SJSA1 (cell line): Measurements from ENCODE around the gene TMEM178B. TPM values are rescaled to one million over a fixed set of nuclear protein-coding genes. Genes with fewer than 3 reads are reported as not detected.
"Not testable (repeated sequence)": the region's sequence is repeated elsewhere in the genome, so short reads cannot be mapped to it uniquely, and the experiment has no call there.

Source experiments
- DNase-seq, 2 experiments: peaks; one replicate each; pipeline ENCODE4 v3.0.0-alpha.2; 2015 to 2020; ENCODE audit warnings: low spot score in 2 of 2, low read depth in 1 of 2
- H3K27ac ChIP-seq: fragments of 250-450 bp; sonication (Bioruptor Pico); 2 replicates; pipeline ENCODE4 v1.5.1; 2020; ENCODE audit warnings: mild to moderate bottlenecking, moderate library complexity
- H3K27me3 ChIP-seq: fragments of 250-450 bp; sonication (Bioruptor Pico); replicated peaks from 2 replicates; pipeline ENCODE4 v1.5.1; 2020; ENCODE audit warnings: mild to moderate bottlenecking, moderate library complexity
- H3K36me3 ChIP-seq: fragments of 250-450 bp; sonication (Bioruptor Pico); 2 replicates; pipeline ENCODE4 v1.5.1; 2020; ENCODE audit warnings: mild to moderate bottlenecking
- H3K4me1 ChIP-seq: fragments of 250-450 bp; sonication (Bioruptor Pico); replicated peaks from 2 replicates; pipeline ENCODE4 v1.6.1; 2021; ENCODE audit warnings: mild to moderate bottlenecking
- H3K4me3 ChIP-seq: fragments of 250-450 bp; sonication (Bioruptor Pico); 2 replicates; pipeline ENCODE4 v1.5.1; 2020; ENCODE audit warnings: mild to moderate bottlenecking
- H3K9me3 ChIP-seq: fragments of 250-450 bp; sonication (Bioruptor Pico); replicated peaks from 2 replicates; pipeline ENCODE4 v1.5.1; 2020; ENCODE audit warnings: mild to moderate bottlenecking
- total RNA-seq: library from RNA; depleted of rRNA; stranded (reverse); fragments of >200 nt; shearing (Covaris generic); gene quantifications from 2 replicates; pipeline ENCODE4 v1.2.3, GENCODE V29; 2014

The TMEM178B gene
- total RNA-seq, 1 experiment from 2014 or later, result under 0.01 TPM

DNA sequence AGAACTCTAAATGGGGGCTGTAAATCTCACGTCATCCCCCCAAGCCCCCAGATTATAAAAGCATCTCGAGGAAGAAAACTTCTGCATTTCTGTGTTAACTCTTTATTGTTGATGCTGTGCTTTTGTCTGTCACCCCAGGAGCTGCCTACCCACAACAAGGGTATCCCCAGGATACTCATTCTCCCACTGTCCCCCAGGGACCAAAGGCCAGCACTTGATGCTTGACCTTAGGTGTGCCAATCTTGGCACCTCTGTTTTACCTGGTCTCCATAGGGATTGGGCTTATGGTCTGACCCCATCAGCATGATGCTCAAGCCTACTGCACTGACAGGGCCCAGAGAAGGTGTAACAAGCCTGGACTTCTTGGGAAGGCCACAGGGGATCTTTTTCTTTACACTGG lies 251.4 kb downstream of the TMEM178B start:
- Histone ChIP-seq H3K4me3 (no peak overlapping the region), H3K4me1 (no peaks in the 10 kb centered on the region), H3K27ac (no peak overlapping the region), H3K36me3 (no peaks in the 10 kb centered on the region), H3K9me3 (no peaks in the 10 kb centered on the region; the same call in 1 of the 2 replicates), H3K27me3 (no peaks in the 10 kb centered on the region)
- DNase-seq, result no peak

DNA sequence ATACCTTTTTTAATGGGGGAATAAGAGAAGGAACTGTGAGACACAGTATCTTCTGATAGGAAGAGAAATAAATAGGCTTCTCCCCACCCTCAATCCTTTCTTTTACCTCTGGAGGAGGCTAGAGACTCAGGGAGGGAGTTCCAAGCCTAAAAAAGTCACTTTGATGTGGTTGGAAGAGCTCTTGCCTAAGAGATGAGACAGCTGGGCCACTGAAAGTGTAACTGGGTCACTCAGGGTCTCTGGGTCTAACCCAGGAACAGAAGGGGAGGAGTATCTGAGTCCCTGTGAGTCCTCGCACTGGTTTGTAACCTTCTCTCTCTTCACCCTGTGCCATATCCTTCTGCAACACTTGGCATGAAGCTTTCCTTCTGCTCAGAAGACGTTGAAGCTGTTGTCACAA lies 254.4 kb downstream of the TMEM178B start:
- Histone ChIP-seq H3K27ac (no peak overlapping the region), H3K4me1 (no peaks in the 10 kb centered on the region), H3K27me3 (no peaks in the 10 kb centered on the region), H3K9me3 (no peaks in the 10 kb centered on the region), H3K36me3 (no peaks in the 10 kb centered on the region), H3K4me3 (no peak overlapping the region)
- no peak for DNase-seq

DNA sequence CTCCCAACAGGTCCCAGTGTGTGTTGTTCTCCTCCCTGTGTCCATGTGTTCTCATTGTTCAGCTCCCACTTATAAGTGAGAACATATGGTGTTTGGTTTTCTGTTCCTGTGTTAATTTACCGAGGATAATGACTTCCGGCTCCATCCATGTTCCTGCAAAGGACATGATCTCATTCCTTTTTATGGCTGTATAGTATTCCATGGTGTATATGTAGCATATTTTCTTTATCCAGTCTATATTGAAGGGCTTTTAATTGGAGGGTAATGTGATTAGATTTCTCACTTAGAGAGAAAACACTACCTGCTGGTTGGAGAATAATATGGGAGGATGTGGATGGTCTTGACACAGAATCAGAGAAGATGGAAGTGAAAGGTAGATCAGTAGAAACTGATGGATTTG lies 256.4 kb downstream of the TMEM178B start:
- H3K27ac ChIP-seq, H3K27me3 ChIP-seq, H3K4me3 ChIP-seq, H3K36me3 ChIP-seq, H3K4me1 ChIP-seq, H3K9me3 ChIP-seq, DNase-seq: not testable (repeated sequence)

DNA sequence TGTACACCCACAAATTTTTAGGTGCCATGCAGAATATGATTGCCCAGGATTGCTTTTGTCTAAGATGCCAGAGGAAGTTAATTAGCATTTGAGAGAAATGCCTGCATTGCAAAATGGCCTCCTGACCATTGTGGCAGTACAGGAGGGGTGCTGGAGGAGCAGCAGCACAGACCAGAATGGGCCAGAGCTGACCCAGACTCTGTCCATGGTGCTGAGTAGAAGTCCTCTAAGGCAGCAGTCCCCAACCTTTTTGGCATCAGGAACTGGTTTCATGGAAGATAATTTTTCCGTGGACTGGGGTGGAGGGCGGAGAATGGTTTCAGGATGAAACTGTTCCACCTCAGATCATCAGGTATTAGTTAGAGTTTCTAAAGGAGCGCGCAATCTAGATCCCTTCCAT lies 259.6 kb downstream of the TMEM178B start:
- H3K36me3 ChIP-seq, result no peaks in the 10 kb centered on the region
- H3K4me3 ChIP-seq, result no peak overlapping the region
- H3K4me1 ChIP-seq, result no peaks in the 10 kb centered on the region
- DNase-seq, result no peak
- H3K27ac ChIP-seq, result no peak overlapping the region
- H3K27me3 ChIP-seq, result no peaks in the 10 kb centered on the region
- no peaks in the 10 kb centered on the region for H3K9me3 ChIP-seq

DNA sequence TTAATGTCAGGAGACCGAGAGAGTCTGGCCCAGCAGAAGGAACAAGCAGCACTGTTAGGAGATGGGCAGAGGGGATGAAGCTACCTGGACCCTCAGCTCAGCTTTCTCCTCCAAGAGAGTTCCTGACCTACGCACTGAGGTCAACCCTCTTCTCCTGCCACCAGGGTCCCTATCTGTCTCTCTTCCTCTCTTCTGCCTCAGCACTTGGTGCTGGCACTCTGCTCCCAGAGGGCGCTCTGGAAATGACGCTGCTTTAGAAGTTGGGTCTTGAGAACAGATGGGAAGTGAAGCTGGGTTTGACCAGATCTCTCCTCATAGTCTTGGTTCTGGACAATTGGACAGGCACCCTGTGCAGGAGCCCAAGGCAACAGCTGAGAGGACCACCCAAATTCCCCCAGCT lies 261.3 kb downstream of the TMEM178B start:
- H3K27ac ChIP-seq, result no peak overlapping the region
- H3K4me3 ChIP-seq, result no peak overlapping the region
- no peaks in the 10 kb centered on the region for H3K36me3 ChIP-seq
- DNase-seq, result no peak
- H3K27me3 ChIP-seq, result no peaks in the 10 kb centered on the region
- no peaks in the 10 kb centered on the region for H3K9me3 ChIP-seq
- H3K4me1 ChIP-seq, result no peaks in the 10 kb centered on the region

DNA sequence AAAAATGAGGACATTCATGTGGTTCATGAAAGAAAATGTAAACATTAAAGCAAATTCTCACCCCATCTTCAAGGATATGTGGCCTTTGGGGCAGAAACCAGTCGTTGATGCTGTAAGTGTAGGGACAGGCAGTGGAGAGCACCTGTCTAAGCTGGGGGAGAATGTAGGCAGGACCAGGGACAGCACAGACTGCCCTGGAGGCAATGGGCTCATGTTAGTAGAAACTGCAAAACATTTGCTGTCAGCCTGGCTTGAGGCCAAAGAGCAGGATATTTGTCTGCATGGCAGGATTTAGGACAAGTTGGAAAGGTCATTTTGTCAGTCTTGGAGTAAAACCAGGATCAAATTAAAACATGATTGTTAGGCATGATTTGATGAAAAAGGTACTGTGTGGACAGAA lies 265.7 kb downstream of the TMEM178B start:
- no peak overlapping the region for H3K4me3 ChIP-seq
- H3K9me3 ChIP-seq, result no peaks in the 10 kb centered on the region
- no peaks in the 10 kb centered on the region for H3K36me3 ChIP-seq
- DNase-seq, result no peak
- no peaks in the 10 kb centered on the region for H3K27me3 ChIP-seq
- H3K27ac ChIP-seq, result no peak overlapping the region
- no peaks in the 10 kb centered on the region for H3K4me1 ChIP-seq

DNA sequence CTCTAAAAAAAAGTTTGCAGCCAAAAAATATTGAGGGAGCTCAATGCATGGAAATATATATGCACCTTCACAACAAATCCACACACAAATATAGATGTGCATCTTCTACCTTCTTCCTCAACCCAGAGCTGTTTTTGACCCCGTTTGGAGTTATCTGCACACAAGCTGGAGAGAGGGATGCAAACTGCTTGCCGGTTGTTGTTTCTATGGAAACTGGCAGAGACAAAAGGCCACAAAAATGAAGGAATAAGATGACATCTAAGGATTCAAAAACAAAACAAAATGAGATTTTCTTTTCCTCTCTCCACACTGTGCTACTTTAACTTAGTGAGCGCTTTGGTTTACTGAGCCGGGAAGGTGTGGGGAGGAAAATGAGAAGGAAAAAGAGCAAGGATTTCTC lies 267.1 kb downstream of the TMEM178B start:
- Histone ChIP-seq H3K36me3 (no peaks in the 10 kb centered on the region), H3K9me3 (no peaks in the 10 kb centered on the region), H3K4me3 (no peak overlapping the region), H3K27me3 (no peaks in the 10 kb centered on the region), H3K27ac (no peak overlapping the region), H3K4me1 (no peaks in the 10 kb centered on the region)
- no peak for DNase-seq

DNA sequence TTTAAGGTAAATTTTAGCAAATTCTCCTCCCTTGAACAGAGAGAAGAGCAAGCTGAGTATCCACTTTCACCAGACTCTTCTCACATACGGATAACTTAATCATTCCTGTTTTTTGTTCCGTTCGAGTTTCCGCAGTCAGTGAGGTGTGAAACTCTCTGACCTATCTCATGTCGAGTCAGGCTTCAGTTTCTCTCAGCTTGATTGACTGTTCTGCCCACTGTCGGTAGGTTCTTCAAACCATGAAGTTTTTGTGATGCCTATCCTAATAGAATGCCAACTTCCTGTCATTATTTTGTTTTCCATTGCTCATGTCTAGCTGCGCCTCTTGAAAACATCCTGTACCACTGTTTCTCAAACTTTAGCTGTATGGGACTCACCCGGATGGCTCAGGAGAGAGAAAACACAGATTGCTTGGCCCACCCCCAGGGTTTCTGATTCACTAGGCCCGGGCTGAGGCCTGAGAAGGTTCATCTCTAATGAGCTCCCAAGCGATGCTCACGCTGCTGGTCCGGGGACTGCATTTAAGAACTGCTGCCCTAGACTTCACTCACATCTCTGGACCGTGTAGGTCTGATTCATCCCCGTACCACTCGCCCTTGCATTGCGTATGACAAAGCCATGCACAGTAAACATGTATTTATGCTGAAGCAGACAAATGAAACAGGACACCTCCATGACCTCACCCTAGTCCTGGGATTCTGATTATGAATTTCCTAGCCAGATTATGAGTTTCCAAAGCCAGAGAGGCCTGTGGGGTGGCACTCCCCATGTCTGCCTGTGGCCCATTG lies 269.0 kb downstream of the TMEM178B start:
- Histone ChIP-seq H3K4me3 (no peak overlapping the region), H3K9me3 (no peaks in the 10 kb centered on the region), H3K27ac (no peak overlapping the region), H3K27me3 (peaks cover 3% of the 10 kb centered on the region; the same call in 1 of the 2 replicates), H3K4me1 (no peaks in the 10 kb centered on the region), H3K36me3 (no peaks in the 10 kb centered on the region)
- DNase-seq, result no peak

DNA sequence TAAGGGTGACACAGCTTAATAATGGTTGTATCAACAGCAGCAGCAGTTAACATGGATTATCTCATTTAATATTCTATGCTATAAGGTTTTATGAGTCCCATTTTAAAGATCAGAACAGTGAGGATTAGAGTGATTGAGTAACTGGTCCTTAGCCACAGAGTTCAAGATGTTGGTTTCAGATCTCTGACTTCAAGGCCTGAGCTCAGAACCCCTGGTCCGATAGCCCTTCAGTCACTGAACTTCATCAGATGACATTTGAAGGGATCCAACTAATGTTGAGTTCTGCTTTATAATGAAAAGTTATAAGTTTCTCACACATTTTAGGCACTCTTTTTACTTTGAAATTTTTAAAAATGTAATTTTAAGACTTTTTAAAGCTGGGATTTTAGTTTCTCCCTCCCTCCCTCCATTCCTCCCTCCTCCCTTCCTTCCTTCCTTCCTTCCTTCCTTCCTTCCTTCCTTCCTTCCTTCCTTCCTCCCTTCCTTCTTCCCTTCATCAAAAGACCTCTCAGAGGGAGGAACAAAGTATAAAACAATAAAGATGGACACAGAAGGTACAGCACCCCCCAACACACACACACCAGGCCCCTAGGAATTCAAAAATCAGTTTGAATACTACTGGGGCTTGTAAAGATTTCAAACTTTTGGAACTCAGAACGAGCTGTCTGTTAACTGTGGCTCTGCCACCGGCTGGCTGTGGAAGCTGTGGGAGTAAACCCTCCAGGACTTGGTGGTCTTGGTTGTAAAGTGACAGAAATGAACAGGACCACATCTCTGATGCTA lies 270.5 kb downstream of the TMEM178B start:
- no peaks in the 10 kb centered on the region for H3K36me3 ChIP-seq
- no peak overlapping the region for H3K4me3 ChIP-seq
- H3K9me3 ChIP-seq, result no peaks in the 10 kb centered on the region
- no peaks in the 10 kb centered on the region for H3K4me1 ChIP-seq
- H3K27me3 ChIP-seq, result peaks cover 16% of the 10 kb centered on the region
- no peak overlapping the region for H3K27ac ChIP-seq
- no peak for DNase-seq

DNA sequence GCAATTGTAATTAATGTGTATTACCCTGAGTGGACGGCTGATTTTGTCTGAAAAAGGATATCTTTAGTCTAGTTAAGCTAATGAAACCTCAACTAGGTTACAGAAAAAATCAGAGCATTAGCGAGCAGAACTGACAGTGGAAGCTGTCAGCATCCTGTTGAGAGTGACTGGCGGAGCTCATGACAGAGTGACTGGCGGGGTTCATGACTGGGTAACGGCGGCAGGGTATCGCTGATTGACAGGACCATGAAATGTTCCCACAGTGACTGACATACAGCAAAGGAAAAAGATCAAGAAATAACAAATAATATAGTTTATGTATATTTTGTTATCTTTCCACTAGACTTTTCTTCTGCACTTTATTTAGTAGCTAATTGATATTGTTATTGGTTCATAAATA lies 274.9 kb downstream of the TMEM178B start:
- Histone ChIP-seq H3K4me1 (no peaks in the 10 kb centered on the region), H3K27me3 (peaks cover 16% of the 10 kb centered on the region)
- no peak for DNase-seq

DNA sequence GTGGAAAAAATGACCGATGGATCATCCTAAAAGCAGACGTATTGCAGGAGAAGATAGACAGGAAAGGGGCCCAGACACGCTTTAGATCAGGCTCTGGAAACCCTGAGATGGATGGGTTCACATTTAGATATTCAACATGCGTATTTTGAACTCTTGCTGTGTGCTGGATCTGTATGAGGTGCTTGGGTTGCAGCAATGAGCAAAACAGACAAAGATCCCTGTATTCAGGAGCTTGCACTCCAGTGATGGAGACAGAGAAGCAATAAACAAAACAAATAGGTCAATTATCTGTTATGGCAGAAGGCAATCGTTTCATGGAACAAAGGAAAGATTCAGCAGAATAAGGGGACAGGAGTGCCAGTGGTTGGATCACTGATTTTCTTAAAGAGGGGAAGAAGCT lies 275.5 kb downstream of the TMEM178B start:
- Histone ChIP-seq H3K4me3 (no peak overlapping the region), H3K27ac (no peak overlapping the region), H3K9me3 (no peaks in the 10 kb centered on the region), H3K27me3 (peaks cover 16% of the 10 kb centered on the region), H3K36me3 (no peaks in the 10 kb centered on the region), H3K4me1 (no peaks in the 10 kb centered on the region)
- no peak for DNase-seq

More for the DNA sequence above, 274.9 kb downstream of the TMEM178B start:
- Histone ChIP-seq H3K4me3 (no peak overlapping the region), H3K36me3 (no peaks in the 10 kb centered on the region), H3K27ac (no peak overlapping the region), H3K9me3 (no peaks in the 10 kb centered on the region)

DNA sequence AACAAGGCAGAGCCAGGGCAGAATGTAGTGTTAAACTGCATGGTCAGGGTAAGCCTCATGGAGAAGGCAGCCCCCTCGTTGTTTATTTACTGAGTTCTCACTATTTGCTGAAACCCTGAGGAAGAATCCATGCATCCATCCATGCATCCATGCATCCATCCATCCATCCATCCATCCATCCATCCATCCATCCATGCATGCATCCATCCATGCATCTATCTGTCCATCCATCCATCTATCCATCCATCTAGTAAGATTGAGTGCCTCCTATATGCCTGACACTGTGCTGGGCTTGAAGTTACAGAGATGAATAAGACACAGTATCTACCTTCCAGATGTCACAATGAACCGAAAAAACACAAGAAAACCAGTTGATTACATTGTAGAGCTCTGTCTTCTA lies 275.9 kb downstream of the TMEM178B start:
- DNase-seq, result no peak
- H3K36me3 ChIP-seq, result no peaks in the 10 kb centered on the region
- no peaks in the 10 kb centered on the region for H3K9me3 ChIP-seq
- no peak overlapping the region for H3K4me3 ChIP-seq
- no peaks in the 10 kb centered on the region for H3K4me1 ChIP-seq
- peaks cover 16% of the 10 kb centered on the region for H3K27me3 ChIP-seq
- no peak overlapping the region for H3K27ac ChIP-seq

DNA sequence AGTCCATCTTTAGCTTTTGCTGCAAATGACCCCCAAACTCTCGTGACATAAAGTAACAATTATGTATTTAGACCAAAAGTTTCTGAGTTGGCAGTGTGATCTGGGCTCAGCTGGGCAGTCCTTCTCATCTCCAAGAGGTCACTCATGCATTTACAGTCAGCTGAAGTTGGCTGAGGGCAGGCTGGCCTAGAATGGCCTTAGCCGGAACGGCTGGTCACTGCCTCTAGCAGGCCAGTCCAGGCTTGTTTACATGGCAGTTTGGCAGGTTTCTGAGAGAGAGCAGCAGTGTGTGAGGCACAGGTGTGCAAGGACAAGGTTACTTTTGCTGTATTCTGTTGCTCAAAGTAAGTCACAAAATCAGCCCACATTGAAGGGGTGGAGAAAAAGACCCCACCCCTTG lies 277.3 kb downstream of the TMEM178B start:
- H3K27ac ChIP-seq, result no peak overlapping the region
- 0 out of 2 replicates have a peak, but pooled peaks cover 3% of the 10 kb centered on the region for H3K4me1 ChIP-seq
- DNase-seq, result no peak
- H3K4me3 ChIP-seq, result no peak overlapping the region
- H3K27me3 ChIP-seq, result peaks cover 16% of the 10 kb centered on the region
- no peaks in the 10 kb centered on the region for H3K36me3 ChIP-seq
- no peaks in the 10 kb centered on the region for H3K9me3 ChIP-seq

DNA sequence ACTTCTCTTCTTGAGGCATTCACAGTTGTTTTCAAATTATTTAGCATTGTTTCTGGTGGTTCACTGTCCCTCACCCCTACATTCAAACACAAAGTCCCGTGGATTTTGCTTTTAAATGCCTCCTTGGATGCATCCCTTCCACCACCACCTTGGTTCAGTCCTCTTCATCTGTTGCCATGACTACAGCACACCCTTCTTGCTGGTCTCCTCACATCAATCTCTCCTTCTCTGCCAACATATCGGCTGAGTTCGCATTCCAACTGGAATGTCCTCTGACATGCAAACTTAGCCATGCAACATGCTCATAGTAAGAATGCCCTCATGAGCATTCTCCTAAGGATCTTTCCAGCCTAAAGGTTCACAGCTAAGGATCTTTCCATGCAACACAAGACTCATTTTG lies 279.1 kb downstream of the TMEM178B start:
- no peaks in the 10 kb centered on the region for H3K36me3 ChIP-seq
- H3K27ac ChIP-seq, result no peak overlapping the region
- H3K27me3 ChIP-seq, result peaks cover 11% of the 10 kb centered on the region

More for the DNA sequence above, 279.1 kb downstream of the TMEM178B start:
- Histone ChIP-seq H3K4me1 (0 out of 2 replicates have a peak, but pooled peaks cover 3% of the 10 kb centered on the region), H3K4me3 (no peak overlapping the region), H3K9me3 (no peaks in the 10 kb centered on the region)
- DNase-seq, result no peak
